ENCODE results near the gene LMBR1L.
"Not testable (repeated sequence)": the region's sequence is repeated elsewhere in the genome, so short reads cannot be mapped to it uniquely, and the experiment has no call there.

The LMBR1L gene, protein sequence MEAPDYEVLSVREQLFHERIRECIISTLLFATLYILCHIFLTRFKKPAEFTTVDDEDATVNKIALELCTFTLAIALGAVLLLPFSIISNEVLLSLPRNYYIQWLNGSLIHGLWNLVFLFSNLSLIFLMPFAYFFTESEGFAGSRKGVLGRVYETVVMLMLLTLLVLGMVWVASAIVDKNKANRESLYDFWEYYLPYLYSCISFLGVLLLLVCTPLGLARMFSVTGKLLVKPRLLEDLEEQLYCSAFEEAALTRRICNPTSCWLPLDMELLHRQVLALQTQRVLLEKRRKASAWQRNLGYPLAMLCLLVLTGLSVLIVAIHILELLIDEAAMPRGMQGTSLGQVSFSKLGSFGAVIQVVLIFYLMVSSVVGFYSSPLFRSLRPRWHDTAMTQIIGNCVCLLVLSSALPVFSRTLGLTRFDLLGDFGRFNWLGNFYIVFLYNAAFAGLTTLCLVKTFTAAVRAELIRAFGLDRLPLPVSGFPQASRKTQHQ

DNA sequence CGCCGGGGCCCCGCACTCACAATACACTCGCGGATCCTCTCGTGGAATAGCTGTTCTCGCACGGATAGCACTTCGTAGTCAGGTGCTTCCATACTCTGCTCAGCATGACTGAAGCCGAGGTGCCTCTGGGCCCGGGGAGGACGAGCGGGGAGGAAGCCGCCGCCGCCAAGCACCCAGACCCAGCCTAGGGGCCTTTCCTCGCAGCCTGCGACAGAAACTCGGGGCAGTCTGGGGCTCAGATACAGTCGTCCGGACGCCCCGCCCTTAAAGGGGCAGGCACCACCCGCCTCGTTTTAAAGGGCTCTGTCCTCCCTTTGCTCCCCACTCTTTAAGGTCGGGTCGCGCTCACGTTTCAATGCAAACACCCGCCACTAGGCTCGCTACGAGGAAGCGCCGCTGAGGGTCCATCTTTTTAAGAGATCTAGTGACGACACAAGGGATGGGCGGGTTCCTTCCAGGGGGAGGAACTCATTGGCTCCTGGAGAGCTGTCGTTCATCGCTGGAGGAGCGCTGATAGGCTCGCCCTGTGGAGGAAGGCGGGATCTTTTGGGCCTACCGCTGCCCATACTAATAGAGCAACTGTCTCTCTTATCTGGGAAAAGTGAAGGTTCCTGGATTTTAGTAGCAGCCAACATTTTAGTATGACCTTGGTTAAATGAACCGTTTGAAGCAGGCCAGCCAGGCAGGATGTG, at the start of gene LMBR1L:
TSS of gene LMBR1L (minus strand) at position 384 of the 692 bp plus-strand sequence. CDS start at position 92, 292 bp downstream.
- DNase-seq, result peak; percentile 97

DNA sequence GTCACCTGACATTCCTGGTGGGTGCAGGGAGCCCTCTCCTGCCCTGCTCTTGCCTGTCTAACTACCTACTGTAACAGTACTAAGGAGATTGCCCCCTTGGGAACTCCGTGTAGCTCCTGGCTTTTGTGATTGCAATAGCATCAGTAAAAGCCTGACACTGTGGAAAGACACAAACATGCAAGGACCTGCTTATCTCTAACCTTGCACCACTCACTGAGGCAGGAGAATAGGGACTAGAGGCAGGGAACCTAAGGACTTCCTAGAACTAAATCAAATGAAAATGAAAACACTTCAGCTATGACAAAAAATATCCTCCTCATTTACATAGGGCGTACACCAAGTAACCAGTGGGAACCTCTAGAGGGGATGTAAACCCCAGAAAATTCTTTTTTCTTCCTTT, 49.8 kb upstream of the LMBR1L start:
- DNase-seq, result no peak

DNA sequence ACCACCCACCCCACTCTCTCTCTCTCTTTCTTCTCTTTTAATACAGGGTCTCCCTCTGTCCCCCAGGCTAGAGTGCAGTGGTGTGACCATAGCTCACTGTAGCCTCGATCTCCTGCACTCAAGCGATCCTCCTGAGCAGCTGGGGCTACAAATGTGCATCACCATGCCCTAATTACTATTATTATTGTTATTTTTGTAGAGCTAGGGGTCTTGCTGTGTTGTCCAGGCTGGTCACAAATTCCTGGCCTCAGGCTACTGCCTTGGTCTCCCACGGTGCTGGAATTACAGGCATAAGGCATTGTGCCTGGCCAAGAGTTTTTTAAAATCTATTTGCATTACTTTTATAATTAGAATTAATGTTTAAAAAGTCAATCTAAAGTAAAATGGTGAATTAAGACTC, 43.6 kb upstream of the LMBR1L start:
- DNase-seq, result no peak

DNA sequence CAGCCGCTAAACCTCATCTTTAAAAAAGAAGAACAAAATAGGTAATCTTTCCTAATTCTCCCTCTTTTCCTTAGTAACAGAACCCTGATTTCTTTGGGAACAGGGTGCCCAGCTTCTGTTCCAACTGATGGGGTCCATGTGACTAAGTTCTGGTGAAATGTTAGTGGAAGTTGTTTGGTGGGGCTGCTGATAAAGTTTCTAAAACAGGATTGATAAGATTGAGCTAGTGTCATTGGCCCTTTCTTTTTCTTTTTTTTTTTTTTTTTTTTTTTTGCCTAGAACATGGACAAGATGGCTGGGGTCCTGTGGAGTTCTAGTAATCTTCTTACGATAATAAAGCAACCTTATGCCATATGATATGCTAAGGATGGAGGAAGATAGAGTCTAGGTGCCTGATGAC, 36.7 kb upstream of the LMBR1L start:
- DNase-seq, result no peak

DNA sequence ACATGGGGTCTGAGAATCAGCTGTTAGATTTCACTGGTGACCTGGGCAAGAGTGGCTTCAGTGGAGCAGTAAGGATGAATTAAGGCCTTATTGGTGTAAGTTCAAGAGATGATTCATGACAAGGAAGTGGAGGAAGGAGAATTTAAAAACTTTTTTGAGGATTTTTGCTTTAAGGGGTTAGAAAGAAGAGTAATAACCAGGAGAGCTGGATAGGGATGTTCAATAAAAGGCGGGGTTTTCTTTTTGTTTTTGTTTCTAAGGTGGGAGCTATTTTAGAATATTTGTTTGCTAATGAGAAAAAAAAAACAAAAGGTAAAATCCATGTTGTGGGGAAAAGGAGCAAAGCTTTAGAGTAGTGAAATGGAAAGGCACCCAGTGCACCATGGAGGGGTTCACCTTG, 35.8 kb upstream of the LMBR1L start:
- no peak for DNase-seq

DNA sequence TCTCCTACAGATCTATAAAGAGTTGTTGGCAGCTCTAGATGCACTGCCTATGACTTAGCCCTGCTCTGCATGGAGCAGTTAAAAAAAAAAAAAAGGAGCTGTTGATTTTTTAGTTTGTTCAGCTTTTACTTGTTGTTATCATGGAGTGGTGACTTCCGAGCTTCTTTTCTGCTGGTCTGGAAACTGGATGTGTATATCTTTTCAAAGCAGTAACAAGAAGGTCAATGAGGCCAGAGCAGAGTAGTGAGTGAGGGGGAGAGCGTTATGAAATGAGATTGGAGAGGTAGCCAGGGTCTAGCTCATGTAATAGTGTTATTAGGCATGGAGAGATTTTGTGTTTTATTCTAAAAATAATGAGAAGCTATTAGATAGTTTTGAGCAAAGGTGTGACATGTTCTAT, 33.7 kb upstream of the LMBR1L start:
- no peak for DNase-seq

DNA sequence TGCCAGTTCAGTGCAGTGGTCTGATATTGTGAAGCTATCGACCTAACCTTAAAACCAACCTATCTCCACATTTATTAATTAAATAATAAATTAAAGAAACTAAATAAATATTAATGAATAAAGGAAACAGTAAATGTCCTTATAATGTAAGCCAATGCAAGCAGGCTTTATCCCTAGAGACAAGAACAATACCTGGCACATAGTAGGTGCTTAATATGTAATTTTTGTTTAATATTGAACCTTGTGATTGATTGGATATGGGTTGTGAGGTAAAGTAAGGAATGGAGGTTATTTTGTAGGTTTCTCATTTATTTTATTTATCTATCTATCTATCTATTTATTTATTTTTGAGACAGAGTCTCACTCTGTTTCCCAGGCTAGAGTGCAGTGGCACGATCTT, 28.4 kb upstream of the LMBR1L start:
- DNase-seq, result no peak

DNA sequence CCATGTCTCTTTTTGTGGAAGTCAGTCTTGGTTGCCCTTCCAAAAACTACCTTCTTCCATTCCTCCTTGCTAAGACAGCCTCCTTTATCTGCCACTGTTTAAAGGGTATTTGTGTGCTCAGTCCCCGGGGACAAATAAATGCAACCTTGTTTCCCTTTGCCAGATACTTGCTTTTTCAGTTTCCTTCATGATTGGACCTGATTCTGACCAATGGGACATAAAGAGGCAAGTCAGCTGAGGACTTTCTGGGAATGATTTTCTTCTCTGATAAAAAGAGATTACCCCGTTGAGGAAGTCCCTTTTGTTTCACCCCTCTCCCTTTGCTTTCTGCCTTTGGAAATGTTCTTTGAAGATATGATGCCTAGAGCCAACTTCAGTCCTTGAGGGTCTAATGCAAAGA, 27.9 kb upstream of the LMBR1L start:
- no peak for DNase-seq

DNA sequence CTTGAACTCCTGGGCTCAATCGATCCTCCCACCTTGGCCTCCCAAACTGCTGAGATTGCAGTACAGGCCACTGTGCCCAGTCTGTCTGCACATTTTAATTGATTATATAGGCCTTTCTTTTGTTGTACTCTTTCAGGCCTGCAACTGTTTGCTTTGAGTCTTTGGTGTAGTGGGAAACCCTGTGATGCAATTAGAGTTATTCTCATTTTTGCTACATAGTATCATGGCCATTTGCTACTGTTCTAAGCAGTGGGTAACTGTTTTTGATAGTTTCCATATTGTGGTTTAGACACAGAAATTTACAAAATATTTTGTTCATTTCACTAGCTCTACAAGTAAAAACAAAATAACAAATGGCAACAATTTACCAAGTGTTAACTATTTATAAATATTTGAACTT, 26.8 kb upstream of the LMBR1L start:
- DNase-seq, result no peak

DNA sequence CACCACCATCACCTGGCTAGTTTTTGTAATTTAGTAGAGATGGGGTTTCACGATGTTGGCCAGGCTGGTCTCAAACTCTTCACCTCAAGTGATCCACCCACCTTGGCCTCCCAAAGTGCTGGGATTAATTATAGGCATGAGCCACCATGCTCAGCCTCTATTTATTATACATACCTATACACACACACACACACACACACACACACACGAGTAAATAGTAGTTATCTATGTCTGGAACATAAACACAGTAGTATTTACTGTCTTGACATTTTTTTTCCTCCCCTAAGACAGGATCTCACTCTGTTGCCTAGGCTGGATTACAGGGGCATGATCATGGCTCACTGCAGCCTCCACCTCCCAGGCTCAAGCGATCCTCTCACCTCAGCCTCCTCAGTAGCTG, 26.4 kb upstream of the LMBR1L start:
- not testable (repeated sequence) for DNase-seq

DNA sequence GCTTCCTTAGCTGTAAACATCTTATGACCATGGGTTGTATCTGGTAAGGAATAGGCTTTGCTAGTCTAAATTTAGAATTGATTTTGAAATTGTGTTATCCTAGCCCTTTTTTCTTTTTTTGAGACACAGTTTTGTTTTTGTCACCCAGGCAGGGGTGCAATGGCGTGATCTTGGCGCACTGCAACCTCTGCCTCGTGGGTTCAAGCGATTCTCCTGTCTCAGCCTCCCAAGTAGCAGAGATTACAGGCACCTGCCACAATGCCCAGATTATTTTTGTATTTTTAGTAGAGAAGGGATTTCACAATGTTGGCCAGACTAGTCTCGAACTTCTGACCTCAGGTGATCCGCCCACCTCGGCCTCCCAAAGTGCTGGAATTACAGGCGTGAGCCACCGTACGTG, 22.9 kb upstream of the LMBR1L start:
- DNase-seq, result no peak

DNA sequence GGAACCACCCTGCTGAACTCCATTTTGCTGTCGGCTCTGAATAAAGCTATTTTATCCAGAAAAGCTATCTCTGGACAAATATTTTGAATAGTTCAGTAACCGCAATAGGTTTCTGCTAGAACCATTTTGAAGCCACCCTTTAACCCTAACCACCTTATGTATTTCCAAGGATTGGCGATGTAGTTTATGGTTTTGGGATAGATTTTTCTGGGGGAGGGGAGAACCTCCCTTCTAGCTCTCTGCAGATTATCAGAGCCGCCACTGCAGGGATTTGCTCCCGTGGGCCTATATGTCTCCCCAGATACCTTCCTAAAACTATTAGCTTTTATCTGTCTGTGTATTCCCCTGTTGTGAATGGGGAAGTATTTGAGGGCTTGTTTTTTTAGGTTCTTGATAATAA, 22.4 kb upstream of the LMBR1L start:
- no peak for DNase-seq

DNA sequence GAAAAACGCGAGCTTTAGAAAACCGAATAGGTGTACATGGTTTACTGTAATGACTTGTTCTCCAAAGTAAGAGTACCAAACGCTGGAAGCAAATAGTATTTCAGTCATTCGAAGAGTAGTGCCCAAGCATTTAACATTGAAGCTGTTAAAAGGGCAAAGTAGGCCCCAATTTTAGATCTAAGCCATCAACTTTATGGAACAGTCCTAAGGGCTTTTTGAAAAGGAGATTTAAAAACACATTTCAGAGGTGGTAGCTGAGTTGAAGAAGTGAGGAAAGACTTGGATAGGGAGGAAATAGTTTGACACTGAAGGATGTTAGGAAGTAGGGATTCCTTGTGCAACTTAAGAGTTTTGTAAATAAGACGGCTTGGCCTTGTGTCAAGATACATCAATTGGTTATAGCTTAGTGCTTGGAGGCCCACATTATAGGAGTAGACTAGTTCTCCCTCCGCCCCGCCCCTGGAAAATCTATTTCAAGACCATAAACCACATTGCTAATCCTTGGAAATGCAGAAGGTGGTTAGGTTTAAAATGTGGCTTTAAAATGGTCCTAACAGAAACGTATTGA, 21.3 kb upstream of the LMBR1L start:
- DNase-seq, result no peak

DNA sequence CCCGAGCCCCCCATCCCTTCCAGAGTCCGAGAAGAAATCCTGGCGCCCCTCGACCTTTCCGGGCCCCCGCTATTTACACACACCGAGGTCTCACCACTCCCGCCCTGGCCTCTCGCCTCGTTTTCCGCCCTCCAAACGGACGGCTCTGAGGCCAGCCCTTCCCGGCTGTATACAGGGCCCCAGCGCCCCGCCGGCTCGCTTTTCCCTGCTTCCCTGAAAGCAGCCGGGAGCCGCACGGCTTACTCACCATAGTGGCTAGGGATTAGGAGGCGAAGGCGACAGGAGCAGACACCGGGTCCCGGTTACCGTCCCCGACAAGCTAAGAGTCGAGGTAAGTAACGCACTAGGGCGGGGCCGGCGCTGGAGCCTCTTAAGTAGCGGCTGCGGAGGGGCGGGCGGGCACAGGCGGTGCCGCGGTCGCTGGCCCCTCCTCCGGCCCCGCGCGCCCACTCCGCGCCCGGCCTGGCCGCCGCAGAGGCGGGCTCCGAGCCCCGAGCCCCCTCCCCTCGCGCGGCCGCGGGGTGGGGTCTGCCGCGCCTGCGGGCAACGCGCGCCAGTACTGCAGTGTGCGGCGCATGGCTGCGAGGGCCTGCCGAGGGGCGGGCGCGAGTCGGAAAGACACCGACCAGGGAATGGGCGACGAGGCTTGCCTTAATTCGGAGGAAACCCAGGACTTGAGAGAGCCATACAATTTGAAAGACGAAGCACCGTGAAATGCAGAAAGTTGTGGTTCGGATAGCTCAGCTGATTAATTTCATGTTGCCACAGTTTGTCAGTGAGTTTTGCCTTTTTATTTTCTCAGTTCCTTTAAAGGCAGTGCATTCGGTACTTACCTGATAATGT, 20.6 kb upstream of the LMBR1L start, which contains the start of gene TUBA1B:
TSS of gene TUBA1B (minus strand) at position 345 of the 843 bp plus-strand sequence. CDS start at position 250, 95 bp downstream.
- peak; percentile 81 for DNase-seq

DNA sequence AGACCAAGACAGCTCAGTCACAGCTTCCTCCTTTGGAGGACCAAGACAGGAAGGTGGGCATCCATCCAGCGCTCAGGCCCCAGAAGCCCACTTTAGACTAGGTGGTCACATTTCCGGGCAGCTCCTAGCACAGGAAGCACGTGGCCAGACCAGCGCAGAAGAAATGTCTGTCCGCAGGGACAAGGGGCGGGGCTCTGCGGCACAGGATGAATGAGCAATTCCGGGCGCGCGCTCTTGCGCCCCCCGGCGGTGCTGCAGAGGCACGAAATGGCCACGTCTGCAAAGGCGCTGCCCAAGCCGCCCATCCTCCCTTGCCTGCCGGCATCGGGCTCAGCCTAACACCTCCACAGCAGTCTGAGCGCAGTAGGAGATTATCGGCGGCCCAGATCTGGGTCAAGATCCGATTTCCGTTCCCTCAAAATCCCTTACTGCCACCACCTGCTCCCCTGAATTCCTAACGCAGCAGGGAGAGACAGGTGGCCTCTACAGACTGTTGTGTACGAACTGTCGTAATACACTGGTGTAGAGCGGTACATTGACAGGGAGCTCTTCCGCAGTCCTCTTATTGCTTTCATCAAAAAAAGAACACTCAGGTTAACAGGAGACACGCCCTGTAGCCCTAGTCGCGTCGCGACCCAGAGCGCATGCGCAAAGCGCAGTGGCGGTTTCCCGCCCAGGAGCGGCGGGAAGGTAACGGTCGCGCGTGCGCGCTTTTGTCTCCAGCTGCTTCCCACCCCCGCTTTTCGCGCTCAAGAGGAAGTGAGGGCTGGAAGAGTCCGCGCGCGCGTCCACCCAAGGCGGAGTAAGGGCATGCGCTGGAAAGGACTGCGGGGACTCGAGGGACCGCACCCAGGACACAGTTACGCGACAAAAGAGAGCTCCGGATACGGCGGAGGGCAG, 19.8 kb upstream of the LMBR1L start:
- peak; percentile 89 for DNase-seq

DNA sequence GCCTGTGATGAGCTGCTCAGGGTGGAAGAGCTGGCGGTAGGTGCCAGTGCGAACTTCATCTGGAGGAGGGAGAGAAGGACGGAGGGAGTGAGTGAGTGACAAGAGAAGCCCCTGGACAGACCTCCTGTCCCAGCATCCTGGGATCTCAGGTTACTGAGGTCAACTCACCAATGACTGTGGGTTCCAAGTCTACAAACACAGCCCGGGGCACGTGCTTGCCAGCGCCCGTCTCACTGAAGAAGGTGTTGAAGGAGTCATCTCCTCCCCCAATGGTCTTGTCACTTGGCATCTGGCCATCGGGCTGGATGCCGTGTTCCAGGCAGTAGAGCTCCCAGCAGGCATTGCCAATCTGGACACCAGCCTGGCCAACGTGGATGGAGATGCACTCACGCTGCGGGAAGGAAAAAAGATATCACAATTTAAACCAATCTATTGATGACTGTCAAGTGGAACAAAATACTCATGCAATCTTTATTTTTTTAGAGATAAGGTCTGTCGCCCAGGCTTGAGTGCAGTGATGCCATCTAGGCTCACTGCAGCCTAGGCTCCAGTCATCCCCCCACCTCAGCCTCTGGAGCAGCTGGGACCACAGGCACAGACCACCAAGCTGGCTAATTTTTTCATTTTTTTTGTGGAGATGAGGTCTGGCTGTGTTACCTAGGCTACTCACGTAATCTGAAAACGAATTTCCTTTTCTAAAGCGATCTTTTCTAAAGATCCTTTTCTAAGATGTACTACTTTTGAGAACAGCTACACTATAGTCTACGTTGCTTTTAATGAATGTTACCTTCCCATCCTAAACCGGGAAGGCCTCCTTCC, 18.9 kb upstream of the LMBR1L start:
- DNase-seq, result no peak

DNA sequence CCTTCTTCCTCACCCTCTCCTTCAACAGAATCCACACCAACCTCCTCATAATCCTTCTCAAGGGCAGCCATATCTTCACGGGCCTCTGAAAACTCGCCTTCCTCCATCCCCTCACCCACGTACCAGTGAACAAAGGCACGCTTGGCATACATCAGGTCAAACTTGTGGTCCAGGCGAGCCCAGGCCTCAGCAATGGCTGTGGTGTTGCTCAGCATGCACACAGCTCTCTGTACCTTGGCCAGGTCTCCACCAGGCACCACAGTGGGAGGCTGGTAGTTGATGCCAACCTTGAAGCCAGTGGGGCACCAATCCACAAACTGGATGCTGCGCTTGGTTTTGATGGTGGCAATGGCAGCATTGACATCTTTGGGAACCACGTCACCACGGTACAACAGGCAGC, 17.3 kb upstream of the LMBR1L start:
- DNase-seq, result not testable (repeated sequence)

DNA sequence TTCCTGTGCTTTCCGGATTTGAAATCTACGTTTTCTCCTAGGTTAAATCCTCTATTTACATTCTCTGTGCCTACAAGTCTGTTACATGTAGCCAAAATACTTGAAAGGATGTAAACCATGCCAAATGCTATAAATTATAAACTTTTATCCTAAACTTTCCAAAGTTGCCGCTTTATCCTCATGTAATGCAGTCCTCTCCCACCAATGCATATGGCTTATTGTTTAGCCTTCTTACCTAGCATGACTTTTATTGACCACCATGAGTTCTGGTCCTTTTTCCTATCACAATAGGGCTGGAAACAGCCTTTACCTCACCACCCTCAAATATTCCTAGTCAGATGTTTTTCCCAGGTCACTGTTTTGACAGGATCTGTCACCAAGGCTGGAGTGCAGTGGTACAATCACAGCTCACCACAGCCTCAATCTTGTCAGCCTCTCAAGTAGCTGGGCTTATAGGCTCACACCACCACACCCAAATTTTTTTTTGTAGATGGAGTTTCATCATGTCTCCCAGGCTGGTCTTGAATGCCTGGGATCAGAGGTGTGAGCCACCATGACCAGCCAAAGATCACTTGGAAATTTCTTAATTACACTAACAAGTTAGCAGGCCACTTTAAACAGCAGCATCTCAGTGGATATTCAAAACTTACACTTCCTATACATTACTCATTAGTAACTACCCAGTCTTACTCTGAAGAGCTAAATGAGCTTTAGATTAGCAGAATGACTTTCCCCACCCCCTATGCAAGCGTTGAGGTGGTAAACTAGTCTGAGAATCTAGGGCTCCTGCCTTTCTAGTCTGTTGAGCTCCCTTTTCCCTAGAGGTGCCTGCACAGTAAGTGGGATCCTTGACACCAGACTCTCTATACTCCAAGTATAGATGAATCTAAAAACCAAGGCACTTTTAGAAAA, 16.5 kb upstream of the LMBR1L start:
- DNase-seq, result no peak

DNA sequence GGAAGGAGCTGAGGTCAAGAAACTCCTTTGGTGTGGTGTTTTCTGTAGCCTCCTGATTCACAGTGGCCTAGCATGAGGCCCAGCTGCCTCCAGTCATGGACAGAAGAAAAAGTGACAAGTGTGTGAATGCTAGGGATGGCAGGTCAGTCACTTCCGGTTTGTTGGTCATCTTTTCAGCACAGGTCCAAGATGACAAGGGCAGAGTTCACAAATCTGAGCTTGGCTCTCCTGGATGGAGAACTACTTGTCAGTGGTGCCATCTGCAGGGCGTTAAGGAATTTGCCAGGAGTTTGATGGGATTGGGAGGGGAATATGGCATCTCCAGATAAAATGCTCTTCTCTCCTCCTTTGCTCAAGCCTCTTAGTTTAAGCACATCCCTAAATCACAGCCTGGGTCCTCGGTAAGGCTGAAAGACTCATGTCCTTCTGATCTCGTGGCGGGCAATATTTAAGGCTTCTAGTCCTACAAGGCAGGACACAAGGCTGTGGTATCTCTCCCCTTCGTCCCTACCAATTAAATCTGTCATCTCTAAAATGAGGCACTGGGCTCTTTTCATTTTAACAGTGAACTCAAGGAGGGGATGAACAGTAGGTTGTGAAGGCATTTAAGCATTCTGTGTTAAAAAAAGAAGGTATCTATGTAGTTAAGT, 10.5 kb upstream of the LMBR1L start:
- peak; percentile 13 for DNase-seq
